ENCODE results near the gene DNHD1. TPM values are rescaled to one million over a fixed set of nuclear protein-coding genes. Genes with fewer than 3 reads are reported as not detected.

DNHD1 gene
- polyA plus RNA-seq, 3 donors: 0.24 to 21.0 (median 0.59) TPM

DNA sequence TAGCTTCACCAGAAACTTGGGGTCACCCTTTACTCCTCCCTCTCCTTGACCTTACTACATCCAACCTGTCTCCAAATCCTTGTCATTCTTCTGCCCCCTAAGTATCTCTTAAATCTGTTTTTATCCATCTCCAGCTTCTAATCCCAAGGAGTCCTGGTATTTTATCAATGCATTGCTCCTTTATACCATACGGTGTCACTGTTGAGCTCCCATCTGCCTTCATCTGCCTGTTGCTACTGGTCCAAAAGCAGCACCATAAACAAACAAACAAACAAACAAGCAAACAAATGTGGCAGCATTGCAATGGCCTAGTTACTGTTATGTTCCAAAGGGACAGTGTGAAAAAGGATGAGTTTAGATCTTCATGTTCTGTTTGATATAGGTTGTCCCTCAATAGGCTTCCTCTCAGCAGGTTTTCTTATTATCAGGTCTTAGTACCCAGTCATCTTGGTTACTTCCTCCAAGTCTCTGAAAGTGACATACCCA, 34.2 kb downstream of the DNHD1 start:
- 20% methylated on average over 1 of the region's 1 CpG for WGBS (ENCODE audit: insufficient coverage)
- no peak overlapping the region for H3K27ac Mint-ChIP-seq
- no peaks in the 10 kb centered on the region for H3K9me3 Mint-ChIP-seq
- no peaks in the 10 kb centered on the region for H3K27me3 ChIP-seq (ENCODE audit: control insufficient read depth in 2 of 2, insufficient read depth in 2 of 2, low read length in 2 of 2)
- no peak overlapping the region for H3K9ac ChIP-seq (ENCODE audit: insufficient read depth, low read length, poor library complexity, severe bottlenecking)
- no peaks in the 10 kb centered on the region for H3K4me1 ChIP-seq (ENCODE audit: control insufficient read depth in 1 of 2, insufficient read depth in 2 of 2, low read length in 2 of 2)
- peaks cover 10 to 40% of the 10 kb centered on the region in 2 donors for H3K36me3 ChIP-seq (replicated peaks in 1 of 2; ENCODE audit: control insufficient read depth in 1 of 2, insufficient read depth in 2 of 2, low read length in 2 of 2)
- DNase-seq: peak; percentile 25 to 48 (median 46)
- H3K79me2 ChIP-seq (ENCODE audit: insufficient read depth, low read length): no peaks in the 10 kb centered on the region
- H3K9me3 ChIP-seq (replicated peaks in 1 of 2; ENCODE audit: control insufficient read depth in 1 of 2, insufficient read depth in 1 of 2, low read length in 2 of 2): no peaks in the 10 kb centered on the region
- TF ChIP-seq, protein P1, sequence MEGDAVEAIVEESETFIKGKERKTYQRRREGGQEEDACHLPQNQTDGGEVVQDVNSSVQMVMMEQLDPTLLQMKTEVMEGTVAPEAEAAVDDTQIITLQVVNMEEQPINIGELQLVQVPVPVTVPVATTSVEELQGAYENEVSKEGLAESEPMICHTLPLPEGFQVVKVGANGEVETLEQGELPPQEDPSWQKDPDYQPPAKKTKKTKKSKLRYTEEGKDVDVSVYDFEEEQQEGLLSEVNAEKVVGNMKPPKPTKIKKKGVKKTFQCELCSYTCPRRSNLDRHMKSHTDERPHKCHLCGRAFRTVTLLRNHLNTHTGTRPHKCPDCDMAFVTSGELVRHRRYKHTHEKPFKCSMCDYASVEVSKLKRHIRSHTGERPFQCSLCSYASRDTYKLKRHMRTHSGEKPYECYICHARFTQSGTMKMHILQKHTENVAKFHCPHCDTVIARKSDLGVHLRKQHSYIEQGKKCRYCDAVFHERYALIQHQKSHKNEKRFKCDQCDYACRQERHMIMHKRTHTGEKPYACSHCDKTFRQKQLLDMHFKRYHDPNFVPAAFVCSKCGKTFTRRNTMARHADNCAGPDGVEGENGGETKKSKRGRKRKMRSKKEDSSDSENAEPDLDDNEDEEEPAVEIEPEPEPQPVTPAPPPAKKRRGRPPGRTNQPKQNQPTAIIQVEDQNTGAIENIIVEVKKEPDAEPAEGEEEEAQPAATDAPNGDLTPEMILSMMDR (IDR thresholded peaks at IDR 0.05): peak; percentile 90
- peaks cover 4% of the 10 kb centered on the region for H3K4me1 Mint-ChIP-seq
- H2AFZ ChIP-seq (ENCODE audit: insufficient read depth, low read depth, low read length, poor library complexity, severe bottlenecking): no peak overlapping the region
- intact Hi-C loops (cut with micrococcal nuclease): loop anchor here (5.0 to 10.0 kb wide), 2 partner anchors 153 to 176 kb away; partner anchors contain the start of gene MRPL17 (in 1 of the 2)
- no peak overlapping the region for H3K4me3 Mint-ChIP-seq
- H3K27me3 Mint-ChIP-seq (ENCODE audit: low read depth in 3 of 3): no peaks in the 10 kb centered on the region
- H3K36me3 Mint-ChIP-seq: peaks cover 33% of the 10 kb centered on the region in 2 donors
- H3K4me2 ChIP-seq (replicated peaks; ENCODE audit: extremely low read depth, low read length, poor library complexity, severe bottlenecking): no peak overlapping the region
- no peak overlapping the region for H3K4me3 ChIP-seq (replicated peaks in 1 of 3; ENCODE audit: low read depth in 2 of 3, low read length in 3 of 3)
- H4K20me1 ChIP-seq (ENCODE audit: insufficient read depth, low read length): no peaks in the 10 kb centered on the region
- no peak overlapping the region for H3K27ac ChIP-seq (ENCODE audit: low read depth in 1 of 2, low read length in 2 of 2)

DNA sequence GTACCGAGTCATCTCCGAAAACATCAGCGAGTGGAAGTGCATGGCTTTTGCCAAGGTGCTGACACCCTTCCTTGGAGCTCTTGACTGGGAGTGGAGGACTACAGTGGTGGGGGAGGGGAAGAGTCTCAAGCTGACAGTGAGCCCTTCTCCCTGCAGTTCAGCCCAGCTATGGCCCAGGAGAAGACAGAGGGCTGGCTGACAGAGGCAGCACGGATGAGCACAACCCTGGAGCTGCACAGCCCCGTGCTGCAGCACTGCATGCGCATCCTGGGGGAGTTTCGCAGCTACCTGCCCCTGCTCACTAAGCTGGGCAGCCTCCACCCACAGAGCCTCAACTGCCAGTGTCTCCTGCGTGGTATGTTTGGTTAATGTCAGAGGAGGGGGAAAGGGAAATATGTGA, 41.4 kb downstream of the DNHD1 start:
- TF ChIP-seq, protein P1 (IDR thresholded peaks at IDR 0.05): no peak
- peaks cover 11 to 17% of the 10 kb centered on the region in 2 donors for H3K36me3 Mint-ChIP-seq
- peaks cover 0 to 2% (median 0%) of the 10 kb centered on the region in 3 donors for H3K27me3 Mint-ChIP-seq (ENCODE audit: low read depth in 3 of 3)

More for the DNA sequence above, 41.4 kb downstream of the DNHD1 start:
- Histone ChIP-seq H3K27me3 (ENCODE audit: control insufficient read depth in 2 of 2, insufficient read depth in 2 of 2, low read length in 2 of 2) (no peaks in the 10 kb centered on the region), H3K4me2 (replicated peaks; ENCODE audit: extremely low read depth, low read length, poor library complexity, severe bottlenecking) (no peak overlapping the region), H3K79me2 (ENCODE audit: insufficient read depth, low read length) (no peaks in the 10 kb centered on the region), H3K9me3 (replicated peaks in 1 of 2; ENCODE audit: control insufficient read depth in 1 of 2, insufficient read depth in 1 of 2, low read length in 2 of 2) (no peaks in the 10 kb centered on the region), H3K36me3 (replicated peaks in 1 of 2; ENCODE audit: control insufficient read depth in 1 of 2, insufficient read depth in 2 of 2, low read length in 2 of 2) (peaks cover 6 to 17% of the 10 kb centered on the region in 2 donors), H3K4me3 (replicated peaks in 1 of 3; ENCODE audit: low read depth in 2 of 3, low read length in 3 of 3) (no peak overlapping the region), H4K20me1 (ENCODE audit: insufficient read depth, low read length) (no peaks in the 10 kb centered on the region), H3K9ac (ENCODE audit: insufficient read depth, low read length, poor library complexity, severe bottlenecking) (no peak overlapping the region), H2AFZ (ENCODE audit: insufficient read depth, low read depth, low read length, poor library complexity, severe bottlenecking) (no peak overlapping the region), H3K27ac (ENCODE audit: low read depth in 1 of 2, low read length in 2 of 2) (no peak overlapping the region), H3K4me1 (ENCODE audit: control insufficient read depth in 1 of 2, insufficient read depth in 2 of 2, low read length in 2 of 2) (no peaks in the 10 kb centered on the region)
- no peak for DNase-seq
- 94% methylated on average over 7 of the region's 8 CpGs for WGBS (ENCODE audit: insufficient coverage)
- Mint-ChIP-seq H3K9me3 (no peaks in the 10 kb centered on the region), H3K4me1 (peaks cover 5% of the 10 kb centered on the region), H3K27ac (no peak overlapping the region), H3K4me3 (no peak overlapping the region)
- intact Hi-C loops (cut with micrococcal nuclease): loop anchor here in 1 of 2 donors (10.0 kb wide), 1 partner anchor 146 kb away; the partner anchor contains the start of gene MRPL17
